Activated CD4-positive, alpha-beta T cell treated with anti-CD3 and anti-CD28 coated beads, Interleukin-2, Interleukin-4, amounts not matched to agents 100 ng/mL and 50 ng/mL, durations not matched to agents 16 hours and 8 hours (primary cell): ENCODE measurements around the gene BRSK2.
A peak's percentile ranks its signal among the peaks of the same experiment; 100 is the strongest.

Experiments used
- DNase-seq: peaks from one replicate; pipeline ENCODE4 v3.0.0-alpha.2; 2020; ENCODE audit warnings: low spot score

The BRSK2 gene

GRCh38 chr11:1375955-1376258 lies 13.8 kb upstream of the BRSK2 start:
- DNase-seq = no peak

DNA sequence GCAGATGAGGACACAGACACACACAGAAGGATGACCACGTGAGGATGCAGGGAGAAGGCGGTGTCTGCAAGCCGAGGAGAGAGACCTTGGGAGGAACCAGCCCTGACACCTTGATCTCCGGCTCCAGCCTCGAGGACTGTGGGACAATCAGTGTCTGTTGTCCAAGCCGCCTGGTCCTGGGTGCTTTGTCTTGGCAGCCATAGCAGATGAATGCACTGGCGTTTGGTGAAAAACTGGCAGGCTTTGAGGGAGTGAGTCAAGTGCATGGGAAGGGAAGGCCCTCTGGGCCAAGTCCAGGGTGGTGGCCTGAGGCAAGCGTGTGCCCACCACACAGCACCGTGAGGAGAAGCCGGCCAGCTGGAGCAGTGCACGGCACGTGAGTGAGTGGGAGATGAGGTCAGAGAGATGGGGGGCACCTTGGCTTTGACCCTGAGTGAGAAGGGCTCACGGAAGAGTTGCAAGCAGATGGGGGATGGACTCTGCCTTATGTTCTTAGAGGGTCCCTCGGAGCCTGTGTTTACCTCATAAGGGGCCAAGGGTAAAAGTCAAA lies 12.4 kb upstream of the BRSK2 start:
- DNase-seq = no peak

DNA sequence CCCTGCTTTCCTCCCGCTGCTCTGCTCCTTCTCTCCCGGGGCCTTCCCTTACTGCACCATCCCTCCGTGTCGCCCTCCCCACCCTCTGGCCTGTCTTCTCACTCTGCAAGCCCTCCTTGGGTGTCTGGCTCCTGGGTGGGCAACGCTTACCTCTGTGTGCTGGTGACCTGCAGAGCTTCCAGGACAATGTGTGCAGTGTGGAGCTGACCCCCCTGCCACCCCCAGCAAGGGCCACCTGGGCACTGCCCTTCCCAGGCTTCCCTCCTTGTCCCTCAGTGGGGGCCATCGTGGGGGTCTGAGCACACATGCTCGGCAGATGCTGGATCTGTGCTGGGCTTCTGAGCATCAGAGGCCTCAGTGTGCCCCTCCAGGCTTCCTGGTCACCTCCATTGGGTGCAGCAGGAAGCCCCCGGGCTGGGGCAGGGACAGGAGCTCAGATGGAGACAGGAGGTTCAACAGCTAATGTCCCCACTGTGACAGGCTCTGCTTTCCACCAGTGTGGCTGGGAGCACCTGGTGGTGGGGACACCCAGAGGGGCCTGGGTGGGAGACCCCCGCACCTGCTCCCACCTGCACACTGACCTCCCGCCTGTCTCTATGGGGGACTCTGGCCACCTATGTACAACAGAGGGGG lies 7.8 kb upstream of the BRSK2 start:
- DNase-seq = no peak

- no peak for DNase-seq
These were observed 7.3 kb upstream of the BRSK2 start for GRCh38 chr11:1382429-1382828.

DNA sequence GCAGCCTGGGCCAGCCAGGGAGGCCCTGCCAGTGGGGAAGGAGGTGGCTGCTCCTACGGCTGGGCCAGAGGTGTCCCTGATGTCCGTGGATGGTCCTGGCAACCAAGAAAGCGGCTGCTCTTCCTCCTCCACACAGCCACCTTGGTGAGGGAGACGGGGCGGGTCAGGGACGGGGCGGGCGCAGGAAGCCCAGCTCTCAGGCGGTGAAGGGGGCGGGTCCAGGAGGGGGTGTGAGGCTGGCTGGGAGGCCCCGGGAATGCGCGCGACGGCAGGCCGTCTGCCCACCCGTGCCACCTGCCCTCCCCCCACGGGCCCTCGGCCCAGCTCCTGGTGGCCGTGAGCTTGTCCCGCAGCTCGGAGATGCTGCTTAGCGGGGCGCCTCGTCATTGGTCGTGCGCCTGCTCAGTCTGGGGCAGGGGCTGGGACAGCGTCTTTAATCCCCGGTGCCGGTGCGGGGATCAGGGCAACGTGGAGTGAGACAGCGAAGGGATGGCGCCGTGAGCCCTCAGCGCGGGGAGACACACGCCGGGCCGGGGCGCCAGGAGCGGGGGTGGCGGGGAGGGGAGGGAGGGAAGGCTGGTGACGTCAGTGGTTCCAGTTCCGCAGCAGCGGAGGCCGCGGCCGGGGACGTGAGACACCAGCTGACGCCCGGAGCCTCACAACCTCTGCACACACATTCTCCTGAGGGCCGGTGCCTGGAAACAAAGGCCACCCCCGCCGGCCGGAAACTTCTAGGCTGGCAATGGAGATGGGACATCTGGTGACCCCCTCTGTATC lies 6.7 kb upstream of the BRSK2 start:
- DNase-seq = peak; percentile 56

DNA sequence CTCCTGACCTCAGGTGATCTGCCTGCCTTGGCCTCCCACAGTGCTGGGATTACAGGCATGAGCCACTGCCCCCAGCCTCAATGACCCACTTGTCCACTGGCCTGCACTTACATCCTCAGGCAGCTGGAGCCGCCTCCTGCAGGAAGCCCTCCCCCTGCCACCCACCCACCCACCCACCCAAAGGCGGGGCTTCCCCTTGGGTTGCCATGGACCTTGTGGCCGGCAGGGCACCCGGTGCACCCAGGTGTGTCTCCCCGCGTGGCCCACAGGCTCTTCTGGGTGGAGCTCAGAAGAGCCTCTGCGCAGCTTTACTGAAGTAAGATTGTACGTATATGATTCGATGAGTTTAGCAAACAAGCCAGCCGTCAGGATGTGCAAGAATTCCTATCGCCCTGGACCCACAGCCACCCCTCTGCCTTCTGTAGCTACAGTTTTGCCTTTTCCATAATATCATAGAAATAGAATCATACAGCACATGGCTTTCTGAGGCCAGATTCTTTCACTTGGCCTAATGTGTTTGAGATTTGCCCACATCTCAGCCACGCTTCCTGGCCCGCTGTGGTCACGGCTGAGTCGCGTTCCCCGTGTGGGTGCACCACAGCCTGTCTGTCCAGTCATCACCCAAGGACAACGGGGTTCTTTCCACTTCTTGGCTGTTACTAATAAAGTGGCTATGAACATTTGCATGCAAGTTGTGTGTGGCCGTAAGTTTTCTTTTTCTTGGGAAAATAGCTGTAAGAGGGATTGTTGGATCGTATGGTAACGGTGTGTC lies 5.3 kb upstream of the BRSK2 start:
- no peak for DNase-seq

- DNase-seq = no peak
These were observed 2.2 kb upstream of the BRSK2 start for GRCh38 chr11:1387521-1387920.

GRCh38 chr11:1387961-1388762 lies 1.6 kb upstream of the BRSK2 start:
- DNase-seq = no peak

GRCh38 chr11:1388763-1389102 lies 1.0 kb upstream of the BRSK2 start:
- DNase-seq = no peak

GRCh38 chr11:1389103-1389931 lies 417 bp upstream of the BRSK2 start:
- DNase-seq = peak; percentile 96

GRCh38 chr11:1390569-1391164 lies 933 bp downstream of the BRSK2 start:
- DNase-seq = no peak

DNA sequence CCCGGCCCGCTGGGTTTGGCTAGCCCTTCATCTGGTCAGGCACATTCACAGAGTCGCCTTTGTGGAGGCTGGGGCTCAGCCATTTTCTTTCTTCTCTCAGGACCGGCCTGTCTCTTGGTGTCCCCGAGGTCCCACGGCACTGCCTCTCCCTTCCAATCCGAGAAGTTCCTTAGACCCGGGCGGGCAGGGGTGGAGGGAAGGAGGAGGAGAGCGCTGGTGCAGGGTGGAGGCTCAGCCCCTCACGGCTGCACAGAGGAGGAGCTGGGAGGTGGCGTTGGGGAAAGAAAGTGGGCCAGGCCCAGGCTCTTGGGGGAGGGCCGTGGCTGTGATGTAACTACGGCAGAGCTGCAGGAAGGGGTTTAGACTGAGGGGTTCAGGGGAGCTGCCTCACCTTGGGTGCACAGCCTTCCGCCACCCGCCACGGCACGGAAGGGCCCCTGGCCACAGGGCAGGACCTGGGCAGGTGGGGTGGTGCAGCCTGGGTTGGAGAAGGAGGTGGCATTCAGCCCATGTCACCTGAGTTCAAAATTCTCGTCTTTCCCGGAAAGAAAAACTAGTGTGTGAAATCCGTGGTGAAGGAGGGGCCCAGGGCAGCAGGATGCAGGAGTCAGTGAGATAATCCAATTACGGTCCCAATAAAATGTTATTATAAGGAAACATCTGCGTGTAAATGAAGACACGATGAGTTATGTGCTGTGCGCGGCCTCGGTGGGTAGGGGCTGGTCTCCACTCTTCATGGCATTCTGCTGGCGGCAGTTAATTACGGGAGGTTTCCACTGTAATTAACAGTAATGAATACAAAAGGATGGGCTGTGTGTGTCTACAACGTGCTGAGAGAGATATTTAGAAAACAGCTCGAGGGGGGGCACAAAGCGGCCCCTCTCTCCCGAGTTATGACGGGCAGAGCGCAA lies 1.7 kb downstream of the BRSK2 start:
- DNase-seq = no peak

GRCh38 chr11:1392111-1392510 lies 2.4 kb downstream of the BRSK2 start:
- DNase-seq = no peak

DNA sequence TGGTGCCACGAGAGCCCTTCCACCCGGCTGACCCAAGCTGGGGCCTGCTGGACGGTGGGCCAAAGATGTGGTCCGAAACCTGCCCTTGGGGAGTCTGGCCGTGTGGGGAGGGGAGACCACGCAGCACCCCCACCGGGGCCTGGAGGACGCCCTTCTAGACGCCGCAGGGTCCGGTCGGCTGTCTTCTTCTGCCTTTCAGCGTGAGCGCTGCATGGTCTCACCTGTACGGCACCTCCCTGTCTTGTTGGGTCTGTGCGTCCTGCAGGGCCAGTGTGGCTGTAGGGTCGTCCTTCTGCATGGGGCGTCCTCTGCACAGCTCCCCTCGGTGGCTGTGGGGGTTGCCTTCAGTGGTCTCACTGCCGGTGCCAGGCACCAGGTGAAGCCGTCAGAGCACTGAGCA lies 2.8 kb downstream of the BRSK2 start:
- no peak for DNase-seq

GRCh38 chr11:1393038-1393710 lies 3.4 kb downstream of the BRSK2 start:
- DNase-seq = no peak

DNA sequence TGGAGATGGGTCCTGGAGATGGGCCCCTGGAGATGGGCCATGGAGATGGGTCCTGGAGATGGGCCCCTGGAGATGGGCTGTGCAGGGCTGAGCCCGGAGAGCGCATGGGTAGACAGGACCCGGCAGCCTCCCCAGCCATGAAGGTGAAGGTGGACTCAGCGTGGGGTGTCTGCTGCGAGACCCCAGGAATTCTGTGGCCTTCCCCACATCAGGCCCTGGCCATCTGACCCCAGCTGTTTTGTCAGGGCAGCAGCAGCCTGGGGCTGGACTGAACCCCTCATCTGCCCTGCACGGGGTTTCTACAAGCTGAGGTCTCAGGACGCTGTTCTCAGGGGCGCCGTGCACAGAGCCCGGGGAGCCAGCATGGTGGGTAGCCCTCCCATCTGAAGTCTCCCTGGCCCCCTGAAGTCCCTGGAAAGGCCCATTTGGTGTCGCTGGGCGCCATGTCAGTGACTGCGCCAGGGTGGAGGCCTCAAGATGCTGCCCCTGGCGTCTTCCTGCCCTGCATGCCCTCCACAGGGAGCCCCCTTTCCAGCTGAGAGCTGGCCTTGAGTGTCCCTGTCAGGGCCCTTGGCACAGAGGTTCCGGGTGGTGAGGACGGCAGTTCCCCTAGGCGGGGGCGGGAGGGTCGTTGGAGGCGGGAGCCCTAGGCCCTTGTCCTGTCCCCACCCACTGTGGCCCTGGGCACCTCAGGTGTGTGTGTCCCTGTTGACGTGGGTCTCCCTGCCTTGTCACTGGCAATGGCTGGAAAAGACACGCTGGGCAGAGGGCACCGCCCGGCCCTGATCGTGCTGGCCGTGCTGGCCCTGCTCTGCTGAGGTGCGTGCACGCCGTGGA lies 5.4 kb downstream of the BRSK2 start:
- no peak for DNase-seq

DNA sequence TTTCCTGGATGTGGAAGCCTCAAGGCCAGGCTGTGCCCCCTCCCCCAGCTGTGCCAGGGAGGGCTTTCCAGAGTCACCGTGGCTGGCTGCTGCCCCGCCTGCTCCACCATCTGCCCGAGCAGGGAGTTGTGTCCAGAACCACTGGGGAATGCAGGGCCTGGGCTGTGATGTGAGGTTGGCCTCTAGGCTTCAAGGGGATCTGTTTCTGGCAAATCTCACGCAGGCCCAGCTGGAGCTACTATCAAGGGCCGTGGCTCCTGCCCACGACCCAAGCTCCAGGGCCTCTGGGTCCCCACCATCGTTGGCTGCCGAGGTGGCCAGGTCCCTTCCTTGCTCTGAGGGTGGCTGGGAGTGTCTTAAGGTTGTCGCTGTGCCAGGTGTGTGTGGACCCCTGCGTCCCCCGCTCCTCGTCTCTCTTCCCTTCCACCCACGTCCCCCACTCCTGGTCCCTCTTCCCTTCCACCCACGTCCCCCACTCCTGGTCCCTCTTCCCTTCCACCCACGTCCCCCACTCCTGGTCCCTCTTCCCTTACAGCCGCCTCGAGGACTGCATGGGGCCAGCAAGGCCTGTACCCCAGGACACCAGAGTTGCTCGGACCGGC lies 6.1 kb downstream of the BRSK2 start:
- DNase-seq = no peak

- DNase-seq = no peak
These were observed 6.7 kb downstream of the BRSK2 start for GRCh38 chr11:1396375-1396841.
